Anterior cingulate cortex (tissue), 58 donors: ENCODE data around the gene SYNCRIP.
A peak's percentile ranks its signal among the peaks of the same experiment; 100 is the strongest.
"Not testable (repeated sequence)": the region's sequence is repeated elsewhere in the genome, so short reads cannot be mapped to it uniquely, and the experiment has no call there.

ENCODE experiments used
- DNase-seq, 58 donors: peaks; one replicate each; lab custom pipeline; 2025; lab: John Stamatoyannopoulos, UW

SYNCRIP gene

GRCh38 chr6:85602100-85602499 is 40.6 kb downstream of the SYNCRIP start:
- no peak for DNase-seq

GRCh38 chr6:85600713-85601313 is 41.9 kb downstream of the SYNCRIP start:
- no peak for DNase-seq

- DNase-seq = peak in 10 of 58 donors; percentile 54 to 80 (median 66)
Measured at GRCh38 chr6:85594197-85594930, 48.3 kb downstream of the SYNCRIP start.

GRCh38 chr6:85593438-85594196 is 49.1 kb downstream of the SYNCRIP start, which contains the start of gene SNX14:
TSS of gene SNX14 (minus strand) at chr6:85593858. CDS start at chr6:85593718, 140 bp downstream.
- DNase-seq = peak; percentile 60 to 96 (median 89)

- DNase-seq = no peak
Measured at GRCh38 chr6:85592033-85592432, 50.7 kb downstream of the SYNCRIP start.

- DNase-seq = no peak
Measured at GRCh38 chr6:85591207-85591606, 51.5 kb downstream of the SYNCRIP start.

GRCh38 chr6:85585741-85586140 is 56.9 kb downstream of the SYNCRIP start:
- no peak for DNase-seq

- DNase-seq = not testable (repeated sequence)
Measured at GRCh38 chr6:85582832-85583231, 59.9 kb downstream of the SYNCRIP start.

GRCh38 chr6:85581572-85581971 is 61.1 kb downstream of the SYNCRIP start:
- DNase-seq = no peak

GRCh38 chr6:85580878-85581267 is 61.8 kb downstream of the SYNCRIP start:
- no peak for DNase-seq

GRCh38 chr6:85580118-85580877 is 62.4 kb downstream of the SYNCRIP start:
- DNase-seq = no peak

GRCh38 chr6:85579581-85579980 is 63.1 kb downstream of the SYNCRIP start:
- no peak for DNase-seq

- no peak for DNase-seq
Measured at GRCh38 chr6:85576476-85576875, 66.2 kb downstream of the SYNCRIP start.

GRCh38 chr6:85574932-85575598 is 67.6 kb downstream of the SYNCRIP start:
- DNase-seq = no peak

- DNase-seq = no peak
Measured at GRCh38 chr6:85569323-85569722, 73.4 kb downstream of the SYNCRIP start.

GRCh38 chr6:85568411-85568810 is 74.3 kb downstream of the SYNCRIP start:
- DNase-seq = no peak

- no peak for DNase-seq
Measured at GRCh38 chr6:85565736-85566135, 77.0 kb downstream of the SYNCRIP start.

GRCh38 chr6:85564223-85564622 is 78.5 kb downstream of the SYNCRIP start:
- not testable (repeated sequence) for DNase-seq
